Stimulated activated CD8-positive, alpha-beta memory T cell treated with anti-CD3 and anti-CD28 coated beads, Interleukin-12 subunit alpha, Interleukin-12 subunit beta, amount 100 ng/mL, for 4 hours (primary cell): ENCODE results near the gene NOTCH1.

ENCODE experiments used
- DNase-seq: peaks from one replicate; pipeline ENCODE4 v3.0.0-alpha.2; 2020; ENCODE audit warnings: low read depth

NOTCH1 gene

GRCh38 chr9:136484153-136485048 is 61.4 kb downstream of the NOTCH1 start:
- DNase-seq: no peak

GRCh38 chr9:136483589-136484152 is 62.2 kb downstream of the NOTCH1 start:
- peak; percentile 93 for DNase-seq

GRCh38 chr9:136482793-136483588 is 62.9 kb downstream of the NOTCH1 start, which contains the start of gene SEC16A:
TSS of gene SEC16A (minus strand) at chr9:136483040. CDS start at chr9:136477615, 5,425 bp downstream.
- DNase-seq: peak; percentile 99

GRCh38 chr9:136482046-136482792 is 63.6 kb downstream of the NOTCH1 start:
- peak; percentile 11 for DNase-seq

GRCh38 chr9:136481558-136481957 is 64.3 kb downstream of the NOTCH1 start:
- no peak for DNase-seq

- no peak for DNase-seq
Observed at GRCh38 chr9:136476369-136477150, 69.3 kb downstream of the NOTCH1 start.

GRCh38 chr9:136474974-136475865 is 70.6 kb downstream of the NOTCH1 start:
- DNase-seq: no peak

- no peak for DNase-seq
Observed at GRCh38 chr9:136474021-136474640, 71.7 kb downstream of the NOTCH1 start.

GRCh38 chr9:136473354-136473721 is 72.5 kb downstream of the NOTCH1 start:
- no peak for DNase-seq

GRCh38 chr9:136472640-136473353 is 73.1 kb downstream of the NOTCH1 start:
- no peak for DNase-seq

GRCh38 chr9:136471802-136472487 is 73.9 kb downstream of the NOTCH1 start:
- DNase-seq: no peak

- DNase-seq: no peak
Observed at GRCh38 chr9:136470792-136471469, 74.9 kb downstream of the NOTCH1 start.

GRCh38 chr9:136470356-136470755 is 75.5 kb downstream of the NOTCH1 start:
- DNase-seq: no peak

GRCh38 chr9:136467766-136468165 is 78.1 kb downstream of the NOTCH1 start:
- no peak for DNase-seq

- DNase-seq: no peak
Observed at GRCh38 chr9:136466155-136466541, 79.7 kb downstream of the NOTCH1 start.

- no peak for DNase-seq
Observed at GRCh38 chr9:136465500-136466154, 80.2 kb downstream of the NOTCH1 start.

- DNase-seq: no peak
Observed at GRCh38 chr9:136464241-136464640, 81.6 kb downstream of the NOTCH1 start.
